Gastrocnemius medialis (tissue), 4 donors: ENCODE results near the gene PLCE1. TPM values are rescaled to one million over a fixed set of nuclear protein-coding genes. Genes with fewer than 3 reads are reported as not detected.

ENCODE experiments used
- ATAC-seq, 2 donors: fragments of 150-250 bp; one replicate each; pipeline ENCODE4 v1.9.1; 2016
- DNase-seq, 2 donors: peaks; one replicate each; pipeline ENCODE4 v3.0.0-alpha.2; 2019
- H3K27ac ChIP-seq, 4 donors: fragments of 200-600 bp; sonication (generic); 1 replicate in 1 of 4; 2 replicates in 3 of 4; pipeline ENCODE4 v1.5.1; 2016 to 2018; ENCODE audit warnings: mild to moderate bottlenecking in 2 of 4, moderate library complexity in 1 of 4
- H3K27me3 ChIP-seq, 3 donors: fragments of 200-600 bp; sonication (generic) in 2 of 3; 1 replicate in 1 of 3; 2 replicates in 2 of 3; pipeline versions ENCODE4 v1.5.1 to v1.6.0; 2016 to 2019; ENCODE audit warnings: mild to moderate bottlenecking in 1 of 3, moderate library complexity in 1 of 3
- H3K36me3 ChIP-seq, 2 donors: fragments of 200-600 bp; sonication (generic) in 1 of 2; one replicate each; pipeline ENCODE4 v1.5.1; 2017 to 2018
- H3K4me1 ChIP-seq, 2 donors: fragments of 200-600 bp; sonication (generic) in 1 of 2; one replicate each; pipeline ENCODE4 v1.5.1; 2016 to 2017; ENCODE audit warnings: mild to moderate bottlenecking in 2 of 2
- H3K4me3 ChIP-seq, 4 donors: fragments of 200-600 bp; sonication (generic) in 3 of 4; 1 replicate in 1 of 4; 2 replicates in 3 of 4; pipeline ENCODE4 v1.5.1; 2016 to 2019; ENCODE audit warnings: mild to moderate bottlenecking in 2 of 4
- H3K9me3 ChIP-seq, 3 donors: fragments of 200-600 bp; sonication (generic) in 2 of 3; 1 replicate in 1 of 3; 2 replicates in 2 of 3; pipeline ENCODE4 v1.5.1; 2016 to 2019
- POLR2A ChIP-seq, 2 donors: fragments of 450-650 bp; IDR thresholded peaks; one replicate each; pipeline ENCODE4 v1.6.1; 2017; ENCODE audit warnings: antibody characterized with exemption in 2 of 2, mild to moderate bottlenecking in 2 of 2, moderate library complexity in 2 of 2
- in situ Hi-C, 4 donors: fragments of 200-750 bp; cut with MboI; loops; one replicate each; pipeline versions ENCODE4 v1.15.0 to v1.8.0; 2017; ENCODE audit warnings: low sequenced_read_pairs in 4 of 4
- intact Hi-C: fragments of 100-400 bp; cut with DNase I; formaldehyde crosslinking; loops from one replicate; pipeline ENCODE4 v1.15.1; 2023; ENCODE audit warnings: low total_unique reads
- total RNA-seq, 4 donors: library from RNA; depleted of rRNA; stranded (reverse); fragments of >200 nt; gene quantifications; one replicate each; pipeline versions ENCODE4 v1.1.0 to v1.2.3, GENCODE V29; 2016
- TF ChIP-seq, protein P1 (sequence below), 5 experiments: fragments of 450-650 bp in 3 of 5; fragments of 200-600 bp in 2 of 5; sonication (generic) in 2 of 5; IDR thresholded peaks in 4 of 5; conservative IDR thresholded peaks in 1 of 5; 1 replicate in 4 of 5; 2 replicates in 1 of 5; pipeline ENCODE4 v1.5.1; 2016 to 2019; ENCODE audit warnings: antibody characterized with exemption in 5 of 5, mild to moderate bottlenecking in 3 of 5, moderate library complexity in 3 of 5

Gene PLCE1
- total RNA-seq, 4 donors from 2014 or later: 2.7 to 5.9 (median 3.8) TPM

DNA sequence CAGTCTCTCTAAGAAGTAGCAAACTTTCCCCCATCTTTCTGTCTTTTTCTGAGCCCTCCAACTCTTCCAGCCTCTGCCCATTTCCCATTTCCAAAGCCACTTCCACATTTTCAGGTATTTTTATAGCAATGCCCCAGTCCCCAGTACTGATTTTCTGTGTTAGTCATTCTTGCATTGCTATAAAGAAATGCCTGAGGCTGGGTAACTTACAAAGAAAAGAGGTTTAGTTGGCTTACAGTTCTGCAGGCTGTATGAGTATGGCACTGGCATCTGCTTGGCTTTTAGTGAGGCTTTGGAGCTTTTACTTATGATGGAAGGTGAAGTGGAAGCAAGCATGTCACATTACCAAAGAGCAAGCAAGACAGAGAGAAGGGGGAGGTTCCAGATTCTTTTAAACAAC, 17.2 kb downstream of the PLCE1 start:
- H3K4me3 ChIP-seq: no peak overlapping the region
- TF ChIP-seq POLR2A (IDR thresholded peaks at IDR 0.05): no peak
- TF ChIP-seq, protein P1, sequence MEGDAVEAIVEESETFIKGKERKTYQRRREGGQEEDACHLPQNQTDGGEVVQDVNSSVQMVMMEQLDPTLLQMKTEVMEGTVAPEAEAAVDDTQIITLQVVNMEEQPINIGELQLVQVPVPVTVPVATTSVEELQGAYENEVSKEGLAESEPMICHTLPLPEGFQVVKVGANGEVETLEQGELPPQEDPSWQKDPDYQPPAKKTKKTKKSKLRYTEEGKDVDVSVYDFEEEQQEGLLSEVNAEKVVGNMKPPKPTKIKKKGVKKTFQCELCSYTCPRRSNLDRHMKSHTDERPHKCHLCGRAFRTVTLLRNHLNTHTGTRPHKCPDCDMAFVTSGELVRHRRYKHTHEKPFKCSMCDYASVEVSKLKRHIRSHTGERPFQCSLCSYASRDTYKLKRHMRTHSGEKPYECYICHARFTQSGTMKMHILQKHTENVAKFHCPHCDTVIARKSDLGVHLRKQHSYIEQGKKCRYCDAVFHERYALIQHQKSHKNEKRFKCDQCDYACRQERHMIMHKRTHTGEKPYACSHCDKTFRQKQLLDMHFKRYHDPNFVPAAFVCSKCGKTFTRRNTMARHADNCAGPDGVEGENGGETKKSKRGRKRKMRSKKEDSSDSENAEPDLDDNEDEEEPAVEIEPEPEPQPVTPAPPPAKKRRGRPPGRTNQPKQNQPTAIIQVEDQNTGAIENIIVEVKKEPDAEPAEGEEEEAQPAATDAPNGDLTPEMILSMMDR (IDR thresholded peaks at IDR 0.05 in 4 of 5, conservative IDR thresholded peaks at IDR 0.05 in 1 of 5): no peak
- intact Hi-C loops: no loop called here
- in situ Hi-C loops: no loop called here
- ATAC-seq: no peak
- no peak for DNase-seq
- H3K27me3 ChIP-seq: no peaks in the 10 kb centered on the region
- no peaks in the 10 kb centered on the region for H3K9me3 ChIP-seq
- no peak overlapping the region for H3K27ac ChIP-seq
- peaks cover 13 to 26% of the 10 kb centered on the region in 2 donors for H3K4me1 ChIP-seq
- H3K36me3 ChIP-seq: no peaks in the 10 kb centered on the region

DNA sequence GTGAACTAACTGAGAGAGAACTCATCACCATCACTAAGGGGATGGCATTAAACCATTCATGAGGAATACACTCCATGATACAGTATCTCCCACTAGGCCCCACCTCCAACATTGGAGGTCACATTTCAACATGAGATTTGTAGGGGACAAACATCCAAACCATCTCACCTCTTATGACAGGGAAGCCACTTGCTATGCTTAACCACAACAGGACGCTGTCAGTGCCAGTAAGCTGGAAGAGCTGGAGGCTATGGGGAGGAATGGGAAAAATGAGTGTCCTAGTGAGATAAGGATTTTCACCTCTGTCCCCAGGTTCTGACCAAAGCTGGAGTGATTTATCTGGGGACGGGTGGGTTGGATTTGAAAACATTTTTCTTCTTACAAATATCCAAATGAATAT, 17.6 kb downstream of the PLCE1 start:
- no peak for DNase-seq
- no peak for ATAC-seq
- in situ Hi-C loops: no loop called here
- no peak for TF ChIP-seq POLR2A (IDR thresholded peaks at IDR 0.05)
- TF ChIP-seq, protein P1 (IDR thresholded peaks at IDR 0.05 in 4 of 5, conservative IDR thresholded peaks at IDR 0.05 in 1 of 5): no peak
- Histone ChIP-seq H3K27me3 (no peaks in the 10 kb centered on the region), H3K36me3 (no peaks in the 10 kb centered on the region), H3K4me1 (peaks cover 11 to 25% of the 10 kb centered on the region in 2 donors), H3K4me3 (no peak overlapping the region), H3K9me3 (no peaks in the 10 kb centered on the region), H3K27ac (no peak overlapping the region)
- intact Hi-C loops: no loop called here

DNA sequence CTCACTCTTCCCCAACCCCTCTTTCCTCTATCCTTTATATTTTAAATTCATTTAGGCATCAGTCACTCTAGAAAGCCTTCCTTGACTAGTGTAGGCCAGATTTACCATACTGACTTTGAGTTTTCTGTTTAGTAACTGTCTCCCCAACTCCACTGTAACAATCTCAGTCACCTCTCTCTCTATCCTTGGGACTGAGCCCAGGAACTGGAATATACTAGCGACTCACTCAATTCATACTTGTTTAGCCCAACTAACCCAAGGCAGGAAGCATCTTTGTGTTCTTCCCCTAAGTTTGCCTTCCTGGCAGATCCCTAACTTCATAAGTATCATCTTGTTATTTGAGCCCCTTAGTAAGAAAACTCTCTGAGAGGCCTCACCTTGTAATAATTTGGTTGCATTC, 19.1 kb downstream of the PLCE1 start:
- no peaks in the 10 kb centered on the region for H3K27me3 ChIP-seq
- no peaks in the 10 kb centered on the region for H3K36me3 ChIP-seq
- intact Hi-C loops: no loop called here
- ATAC-seq (no peak), DNase-seq (no peak)
- peaks cover 0 to 10% of the 10 kb centered on the region in 2 donors for H3K4me1 ChIP-seq
- in situ Hi-C loops: no loop called here
- TF ChIP-seq, protein P1 (IDR thresholded peaks at IDR 0.05 in 4 of 5, conservative IDR thresholded peaks at IDR 0.05 in 1 of 5): no peak
- TF ChIP-seq POLR2A (IDR thresholded peaks at IDR 0.05): no peak
- H3K4me3 ChIP-seq: no peak overlapping the region
- H3K27ac ChIP-seq: no peak overlapping the region
- no peaks in the 10 kb centered on the region for H3K9me3 ChIP-seq

DNA sequence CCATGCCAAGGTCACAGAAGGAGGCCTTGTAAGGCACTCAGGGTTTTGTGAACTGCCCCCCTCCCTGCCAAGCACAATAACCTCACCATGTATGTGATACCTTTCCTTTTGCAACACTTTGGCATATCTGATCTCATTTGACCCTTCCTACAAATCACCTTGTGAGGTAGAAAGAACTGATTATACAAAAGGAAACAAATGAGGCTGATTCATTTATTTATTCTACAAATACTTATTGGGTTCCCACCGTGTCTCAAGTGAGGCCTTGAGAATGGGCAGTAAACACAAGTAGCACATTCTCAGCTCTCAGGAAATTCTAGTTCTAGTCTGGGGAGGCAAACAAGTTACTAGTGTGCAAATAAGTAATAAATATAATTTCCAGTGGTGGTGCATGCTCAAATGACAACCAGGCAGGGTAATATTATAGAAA, 19.6 kb downstream of the PLCE1 start:
- in situ Hi-C loops: no loop called here
- Histone ChIP-seq H3K4me1 (peaks cover 0 to 8% of the 10 kb centered on the region in 2 donors), H3K27ac (no peak overlapping the region), H3K27me3 (no peaks in the 10 kb centered on the region), H3K4me3 (no peak overlapping the region), H3K9me3 (no peaks in the 10 kb centered on the region), H3K36me3 (no peaks in the 10 kb centered on the region)
- ATAC-seq (no peak), DNase-seq (no peak)
- TF ChIP-seq, protein P1 (IDR thresholded peaks at IDR 0.05 in 4 of 5, conservative IDR thresholded peaks at IDR 0.05 in 1 of 5): no peak
- TF ChIP-seq POLR2A (IDR thresholded peaks at IDR 0.05): no peak
- intact Hi-C loops: no loop called here

DNA sequence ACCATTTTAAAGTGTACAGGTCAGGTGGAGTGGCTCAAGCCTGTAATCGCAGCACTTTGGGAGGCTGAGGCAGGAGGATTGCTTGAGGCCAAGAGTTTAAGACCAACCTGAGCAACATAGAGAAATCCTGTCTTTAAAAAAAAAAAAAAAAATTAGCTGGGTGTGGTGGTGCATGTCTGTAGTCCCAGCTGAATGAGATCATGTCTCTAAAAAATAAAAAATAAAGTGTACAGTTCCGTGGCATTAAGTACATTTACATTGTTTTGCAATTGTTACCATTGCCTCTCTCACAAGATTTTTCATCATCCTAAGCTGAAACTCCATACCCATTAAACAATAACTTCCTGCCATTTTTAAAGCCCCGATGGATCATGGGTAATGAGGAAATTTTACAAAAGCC, 20.6 kb downstream of the PLCE1 start:
- intact Hi-C loops (no loop called here), in situ Hi-C loops (no loop called here)
- TF ChIP-seq, protein P1 (IDR thresholded peaks at IDR 0.05 in 4 of 5, conservative IDR thresholded peaks at IDR 0.05 in 1 of 5): no peak
- no peak for TF ChIP-seq POLR2A (IDR thresholded peaks at IDR 0.05)

More for the DNA sequence above, 20.6 kb downstream of the PLCE1 start:
- Histone ChIP-seq H3K4me3 (no peak overlapping the region), H3K36me3 (no peaks in the 10 kb centered on the region), H3K27ac (no peak overlapping the region), H3K9me3 (no peaks in the 10 kb centered on the region), H3K27me3 (no peaks in the 10 kb centered on the region), H3K4me1 (peaks cover 0 to 8% of the 10 kb centered on the region in 2 donors)
- DNase-seq (no peak), ATAC-seq (no peak)
